HG03460 (cell line): Measurements from ENCODE around the gene NHSL1.

ENCODE experiments used
- ATAC-seq: cut with Tn5 transposase; IDR thresholded peaks from one replicate; pipeline ENCODE4 v1.9.1; 2021; ENCODE audit not compliant: unreplicated experiment

NHSL1 gene

GRCh38 chr6:138500045-138500665 lies 861 bp upstream of the NHSL1 start:
- ATAC-seq = no peak

GRCh38 chr6:138498629-138499302 lies 528 bp downstream of the NHSL1 start:
- ATAC-seq = no peak

- ATAC-seq = no peak
Observed at GRCh38 chr6:138497286-138497685, 2.0 kb downstream of the NHSL1 start.

- no peak for ATAC-seq
Observed at GRCh38 chr6:138494312-138494711, 5.0 kb downstream of the NHSL1 start.

- ATAC-seq = no peak
Observed at GRCh38 chr6:138493413-138493812, 5.9 kb downstream of the NHSL1 start.

- no peak for ATAC-seq
Observed at GRCh38 chr6:138492871-138493270, 6.4 kb downstream of the NHSL1 start.

- no peak for ATAC-seq
Observed at GRCh38 chr6:138492113-138492512, 7.2 kb downstream of the NHSL1 start.

- no peak for ATAC-seq
Observed at GRCh38 chr6:138491017-138491416, 8.3 kb downstream of the NHSL1 start.

GRCh38 chr6:138489846-138490245 lies 9.4 kb downstream of the NHSL1 start:
- ATAC-seq = no peak

GRCh38 chr6:138487102-138487604 lies 12.1 kb downstream of the NHSL1 start:
- no peak for ATAC-seq

GRCh38 chr6:138486249-138487101 lies 12.8 kb downstream of the NHSL1 start:
- ATAC-seq = no peak

GRCh38 chr6:138485586-138486248 lies 13.6 kb downstream of the NHSL1 start:
- ATAC-seq = no peak

- no peak for ATAC-seq
Observed at GRCh38 chr6:138485005-138485545, 14.2 kb downstream of the NHSL1 start.

- no peak for ATAC-seq
Observed at GRCh38 chr6:138484018-138484731, 15.1 kb downstream of the NHSL1 start.

GRCh38 chr6:138482816-138483215 lies 16.5 kb downstream of the NHSL1 start:
- no peak for ATAC-seq

- ATAC-seq = no peak
Observed at GRCh38 chr6:138480279-138480949, 18.9 kb downstream of the NHSL1 start.

GRCh38 chr6:138477913-138478539 lies 21.3 kb downstream of the NHSL1 start:
- ATAC-seq = no peak

- no peak for ATAC-seq
Observed at GRCh38 chr6:138476116-138476515, 23.2 kb downstream of the NHSL1 start.

GRCh38 chr6:138473144-138473543 lies 26.1 kb downstream of the NHSL1 start:
- no peak for ATAC-seq
